Psoas muscle (tissue), 8 donors: Measurements from ENCODE around the gene TBC1D17. TPM values are rescaled to one million over a fixed set of nuclear protein-coding genes. Genes with fewer than 3 reads are reported as not detected.

Source experiments
- ATAC-seq, 4 donors: fragments of 200-7000 bp; cut with Tn5 transposase; one replicate each; pipeline ENCODE4 v1.9.1; 2020; ENCODE audit warnings: moderate library complexity in 3 of 4, mild to moderate bottlenecking in 2 of 4
- DNase-seq, 2 donors: peaks; one replicate each; pipeline ENCODE4 v3.0.0-alpha.2; 2020
- H3K27ac ChIP-seq: fragments of 200-600 bp; one replicate; pipeline ENCODE4 v1.8.0; 2022
- H3K27me3 ChIP-seq, 3 donors: fragments of 200-600 bp in 1 of 3; one replicate each; pipeline versions ENCODE4 v1.6.1 to v1.8.0; 2013 to 2022; ENCODE audit warnings: low read length in 2 of 3, mild to moderate bottlenecking in 2 of 3, moderate library complexity in 1 of 3; ENCODE audit not compliant: insufficient read depth in 3 of 3
- H3K36me3 ChIP-seq, 2 donors: fragments of 200-600 bp in 1 of 2; one replicate each; pipeline versions ENCODE4 v1.6.1 to v1.8.0; 2013 to 2022; ENCODE audit warnings: low read depth in 1 of 2, mild to moderate bottlenecking in 1 of 2, moderate library complexity in 1 of 2; ENCODE audit not compliant: insufficient read depth in 1 of 2
- H3K4me1 ChIP-seq: fragments of 200-600 bp; one replicate; pipeline ENCODE4 v1.8.0; 2022
- H3K4me3 ChIP-seq: fragments of 200-600 bp; one replicate; pipeline ENCODE4 v1.8.0; 2022; ENCODE audit warnings: mild to moderate bottlenecking
- H3K9me3 ChIP-seq: fragments of 200-600 bp; one replicate; pipeline ENCODE4 v1.8.0; 2022
- WGBS, 3 donors: extraction: QIAGEN DNeasy Blood & Tissue Kit; methylation state at CpG; one replicate each; pipeline versions ENCODE4 v1.1.6 to v1.1.7; 2013; 5-methylcytosine and 5-hydroxymethylcytosine counted together
- intact Hi-C, 2 donors: fragments of 100-400 bp; cut with DNase I; formaldehyde crosslinking; loops; one replicate each; pipeline versions ENCODE4 v1.11.0 to v1.14.2; 2022
- polyA plus RNA-seq, 3 donors: library from polyadenylated mRNA; stranded (reverse); fragments of 200-250 nt; gene quantifications; one replicate each; pipeline ENCODE4 v1.2.3, GENCODE V29; 2013
- total RNA-seq, 4 donors: library from RNA; stranded (reverse); fragmentation: NEBNext Ultra II Directional in 2 of 4; extraction: Animal tissue kit (Norgen Biotek cat#: 25700) in 2 of 4; gene quantifications; one replicate each; pipeline versions ENCODE4 v1.2.1 to v1.2.4, GENCODE V29; 2021 to 2023
- TF ChIP-seq, protein P1 (sequence below): fragments of 200-600 bp; IDR thresholded peaks from one replicate; pipeline ENCODE4 v1.8.0; 2022; ENCODE audit warnings: antibody characterized with exemption
- donor health status: healthy with polysubstance abuse.
- donor health status: DM: no; HTN: no; CAD: no; lungs with moderate emphysema.
- donor health status: Bipolar disorder and iron deficiency.
- donor health status: healthy.
- donor health status: DM: yes; HTN: yes; CAD: no.
- donor health status: DM: no; HTN: no; CAD: no.
- donor health status: DM: no; HTN: no; CAD: no.
- donor health status: DM: yes; HTN: yes; CAD: no.

The TBC1D17 gene
- total and polyA plus RNA-seq, 7 donors = 36.3 to 107 (median 81.8) TPM

DNA sequence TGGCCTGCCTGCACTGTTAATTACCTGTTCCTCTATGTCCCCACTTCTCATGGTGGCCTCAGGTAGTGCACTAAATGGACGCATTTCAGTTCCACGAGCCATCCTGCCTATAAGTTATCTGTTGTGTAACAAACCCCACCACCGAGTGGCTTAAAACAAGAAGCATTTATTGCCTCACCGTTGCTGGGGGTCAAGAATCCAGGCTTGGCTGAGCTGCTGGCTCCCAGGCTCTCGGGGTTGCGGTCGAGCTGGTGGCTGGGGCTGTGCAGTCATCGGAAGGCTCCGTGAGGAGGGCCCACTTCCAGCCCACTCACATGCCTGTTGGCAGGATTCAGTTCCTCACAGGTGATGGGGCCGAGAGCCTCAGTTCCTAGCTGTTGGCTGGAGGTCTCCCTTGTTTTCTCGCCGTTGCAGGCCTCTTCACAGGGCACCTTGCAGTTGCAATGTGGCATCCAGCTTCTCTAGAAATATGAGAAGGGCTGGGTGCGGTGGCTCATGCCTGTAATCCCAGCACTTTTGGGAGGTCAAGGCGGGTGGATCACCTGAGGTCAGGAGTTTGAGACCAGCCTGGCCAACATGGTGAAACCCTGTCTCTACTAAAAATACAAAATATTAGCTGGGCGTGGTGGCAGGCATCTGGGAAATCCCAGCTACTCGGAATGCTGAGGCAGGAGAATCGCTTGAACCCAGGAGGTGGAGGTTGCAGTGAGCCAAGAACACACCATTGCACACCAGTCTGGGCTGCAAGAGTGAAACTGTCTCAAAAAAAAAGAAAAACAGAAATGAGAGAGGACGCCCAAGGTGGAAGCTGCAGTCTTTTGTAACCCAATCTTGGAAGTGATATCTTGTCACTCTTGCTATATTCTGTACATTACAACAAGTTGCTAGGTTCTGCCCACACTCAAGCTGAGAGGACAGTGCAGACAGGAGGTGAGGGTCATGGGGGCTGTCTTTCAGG is 33.1 kb upstream of the TBC1D17 start:
- DNase-seq (peak in 1 of 2 donors; percentile 75), ATAC-seq (peak; percentile 71 to 91 (median 78))
- intact Hi-C loops = no loop called here
- Histone ChIP-seq H3K36me3 (peaks cover 0 to 10% of the 10 kb centered on the region in 2 donors), H3K4me3 (no peak overlapping the region), H3K27ac (peak overlapping the region; percentile 72), H3K9me3 (no peaks in the 10 kb centered on the region), H3K27me3 (no peaks in the 10 kb centered on the region), H3K4me1 (peaks cover 25% of the 10 kb centered on the region)
- WGBS, 3 donors = 26 to 37% (median 26%) methylated on average over 18 of the region's 18 CpGs
- TF ChIP-seq, protein P1, sequence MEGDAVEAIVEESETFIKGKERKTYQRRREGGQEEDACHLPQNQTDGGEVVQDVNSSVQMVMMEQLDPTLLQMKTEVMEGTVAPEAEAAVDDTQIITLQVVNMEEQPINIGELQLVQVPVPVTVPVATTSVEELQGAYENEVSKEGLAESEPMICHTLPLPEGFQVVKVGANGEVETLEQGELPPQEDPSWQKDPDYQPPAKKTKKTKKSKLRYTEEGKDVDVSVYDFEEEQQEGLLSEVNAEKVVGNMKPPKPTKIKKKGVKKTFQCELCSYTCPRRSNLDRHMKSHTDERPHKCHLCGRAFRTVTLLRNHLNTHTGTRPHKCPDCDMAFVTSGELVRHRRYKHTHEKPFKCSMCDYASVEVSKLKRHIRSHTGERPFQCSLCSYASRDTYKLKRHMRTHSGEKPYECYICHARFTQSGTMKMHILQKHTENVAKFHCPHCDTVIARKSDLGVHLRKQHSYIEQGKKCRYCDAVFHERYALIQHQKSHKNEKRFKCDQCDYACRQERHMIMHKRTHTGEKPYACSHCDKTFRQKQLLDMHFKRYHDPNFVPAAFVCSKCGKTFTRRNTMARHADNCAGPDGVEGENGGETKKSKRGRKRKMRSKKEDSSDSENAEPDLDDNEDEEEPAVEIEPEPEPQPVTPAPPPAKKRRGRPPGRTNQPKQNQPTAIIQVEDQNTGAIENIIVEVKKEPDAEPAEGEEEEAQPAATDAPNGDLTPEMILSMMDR = no peak

GRCh38 chr19:49845414-49845813 is 32.1 kb upstream of the TBC1D17 start:
- Histone ChIP-seq H3K36me3 (peaks cover 0 to 4% of the 10 kb centered on the region in 2 donors), H3K4me3 (no peak overlapping the region), H3K9me3 (no peaks in the 10 kb centered on the region), H3K27ac (peak overlapping the region; percentile 72), H3K27me3 (no peaks in the 10 kb centered on the region), H3K4me1 (peaks cover 21% of the 10 kb centered on the region)
- intact Hi-C loops = no loop called here
- ATAC-seq (no peak), DNase-seq (no peak)
- TF ChIP-seq, protein P1 = no peak
- WGBS, 3 donors = 28 to 60% (median 41%) methylated on average over 3 of the region's 3 CpGs

DNA sequence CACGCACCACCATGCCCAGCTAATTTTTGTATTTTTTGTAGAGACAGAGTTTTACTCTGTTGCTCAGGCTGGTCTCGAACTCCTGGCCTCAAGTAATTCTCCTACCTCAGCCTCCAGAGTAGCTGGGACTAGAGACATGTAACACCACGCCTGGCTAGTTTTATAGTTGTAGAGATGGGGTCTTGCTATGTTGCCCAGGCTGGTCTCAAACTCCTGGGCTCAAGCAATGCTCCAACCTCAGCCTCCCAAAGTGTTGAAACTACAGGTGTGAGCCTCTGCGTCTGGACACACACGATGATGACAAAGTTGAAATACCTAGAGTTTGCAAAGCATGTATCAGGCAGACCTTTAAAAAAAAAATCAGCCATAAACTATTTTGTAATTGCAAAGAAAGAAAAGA is 31.1 kb upstream of the TBC1D17 start:
- DNase-seq (no peak), ATAC-seq (no peak)
- intact Hi-C loops = no loop called here
- Histone ChIP-seq H3K9me3 (no peaks in the 10 kb centered on the region), H3K36me3 (no peaks in the 10 kb centered on the region), H3K27me3 (no peaks in the 10 kb centered on the region), H3K4me3 (no peak overlapping the region), H3K27ac (peak overlapping the region; percentile 72), H3K4me1 (peaks cover 21% of the 10 kb centered on the region)
- TF ChIP-seq, protein P1 = no peak
- 72 to 86% (median 82%) methylated on average over 5 of the region's 5 CpGs for WGBS, 3 donors

DNA sequence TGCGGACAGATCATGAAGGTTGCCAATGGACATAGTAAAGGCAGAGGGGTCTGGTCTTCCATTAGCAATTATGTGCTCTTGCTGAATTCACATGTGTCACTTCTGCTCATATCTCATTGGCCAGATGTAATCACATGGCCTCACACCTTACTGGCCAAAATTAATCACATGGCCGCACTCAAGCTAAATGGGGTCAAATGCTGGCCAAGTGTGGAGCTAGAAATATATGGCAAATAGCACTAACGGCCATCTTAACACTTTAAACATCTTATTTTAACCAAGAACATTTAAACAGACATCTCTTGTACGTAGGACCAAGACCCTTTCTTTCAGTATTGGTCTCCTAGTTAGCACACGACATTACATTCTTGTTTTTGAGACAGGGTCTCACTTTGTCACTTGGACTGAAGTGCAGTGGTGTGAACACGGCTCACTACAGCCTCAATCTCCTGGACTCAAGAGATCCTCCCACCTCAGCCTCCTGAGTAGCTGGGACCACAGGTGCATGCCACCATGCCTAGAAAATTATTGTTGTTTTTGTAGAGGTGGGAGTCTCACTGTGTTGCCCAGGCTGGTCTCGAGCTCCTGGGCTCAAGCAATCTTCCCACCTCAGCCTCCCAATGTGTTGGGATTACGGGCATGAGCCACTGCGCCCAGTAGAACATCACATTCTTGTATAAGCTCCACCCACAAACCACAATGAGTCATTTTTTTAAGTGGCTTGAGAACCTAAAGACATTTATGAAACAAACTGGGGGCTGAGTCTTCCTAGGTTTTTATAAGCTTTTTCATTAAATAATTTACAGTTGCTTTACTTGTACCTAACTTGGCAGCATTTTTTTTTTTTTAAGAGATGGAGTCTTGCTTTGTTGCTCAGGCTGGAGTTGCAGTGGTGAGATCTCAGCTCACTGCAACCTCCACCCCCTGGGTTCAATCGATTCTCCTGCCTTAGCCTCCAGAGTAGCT is 29.5 kb upstream of the TBC1D17 start:
- H3K27ac ChIP-seq = peak overlapping the region; percentile 9
- 90 to 94% (median 94%) methylated on average over 10 of the region's 10 CpGs for WGBS, 3 donors
- H3K9me3 ChIP-seq = no peaks in the 10 kb centered on the region
- no peaks in the 10 kb centered on the region for H3K36me3 ChIP-seq
- H3K4me1 ChIP-seq = peaks cover 34% of the 10 kb centered on the region
- DNase-seq (no peak), ATAC-seq (no peak)
- intact Hi-C loops = no loop called here
- H3K27me3 ChIP-seq = no peaks in the 10 kb centered on the region
- TF ChIP-seq, protein P1 = no peak
- H3K4me3 ChIP-seq = no peak overlapping the region
